Adrenal gland (tissue), 12 donors: Measurements from ENCODE around the gene RBM22. TPM values are rescaled to one million over a fixed set of nuclear protein-coding genes. Genes with fewer than 3 reads are reported as not detected.

Experiments
- DNase-seq, 7 donors: peaks; one replicate each; pipeline ENCODE4 v3.0.0-alpha.2; 2019 to 2020
- H3K27ac ChIP-seq, 5 donors: fragments of 200-600 bp; sonication (generic) in 4 of 5; 1 replicate in 3 of 5; 2 replicates in 2 of 5; pipeline versions ENCODE4 v1.5.1 to v1.8.0; 2016 to 2020; ENCODE audit warnings: mild to moderate bottlenecking in 1 of 5
- H3K27me3 ChIP-seq: fragments of 200-600 bp; 2 replicates; pipeline ENCODE4 v1.8.0; 2021
- H3K36me3 ChIP-seq, 2 donors: fragments of 200-600 bp; replicated peaks in 1 of 2; 1 replicate in 1 of 2; 2 replicates in 1 of 2; pipeline versions ENCODE4 v1.5.1 to v1.8.0; 2018 to 2022
- H3K4me1 ChIP-seq, 2 donors: fragments of 200-600 bp; replicated peaks in 1 of 2; 1 replicate in 1 of 2; 2 replicates in 1 of 2; pipeline versions ENCODE4 v1.5.1 to v1.8.0; 2018 to 2021
- H3K4me3 ChIP-seq, 4 donors: fragments of 200-600 bp; sonication (generic) in 3 of 4; one replicate each; pipeline ENCODE4 v1.5.1; 2016 to 2018
- H3K9me3 ChIP-seq, 3 donors: fragments of 200-600 bp; sonication (generic) in 1 of 3; replicated peaks in 1 of 3; 1 replicate in 2 of 3; 2 replicates in 1 of 3; pipeline versions ENCODE4 v1.5.1 to v1.8.0; 2016 to 2021
- POLR2A ChIP-seq, 2 donors: fragments of 450-650 bp; IDR thresholded peaks; one replicate each; pipeline ENCODE4 v1.6.1; 2017; ENCODE audit warnings: antibody characterized with exemption in 2 of 2, mild to moderate bottlenecking in 2 of 2, moderate library complexity in 1 of 2
- WGBS, 4 donors: extraction: QIAGEN DNeasy Blood & Tissue Kit in 2 of 4; methylation state at CpG; one replicate each; pipeline versions ENCODE4 v1.1.5 to v1.1.7; 2013 to 2017; 5-methylcytosine and 5-hydroxymethylcytosine counted together
- intact Hi-C, 2 donors: fragments of 100-400 bp; cut with DNase I; formaldehyde crosslinking; loops; one replicate each; pipeline versions ENCODE4 v1.14.1 to v1.15.0; 2022 to 2023
- polyA plus RNA-seq, 3 donors: library from polyadenylated mRNA; stranded (reverse); fragments of 200-250 nt in 2 of 3; fragments of 350-450 nt in 1 of 3; fragmentation: Illumina TruSeq in 1 of 3; extraction: RNeasy Lipid Tissue Mini Kit (QIAGEN cat#74804) in 1 of 3; gene quantifications; one replicate each; pipeline ENCODE4 v1.2.3, GENCODE V29; 2013 to 2014
- total RNA-seq, 9 donors: library from RNA; depleted of rRNA in 4 of 9; stranded (reverse); fragments of >200 nt in 4 of 9; fragments of 120-200 nt in 1 of 9; fragmentation: NEBNext Ultra II Directional in 1 of 9; extraction: Animal tissue kit (Norgen Biotek cat#: 25700) in 1 of 9; gene quantifications; one replicate each; pipeline versions ENCODE4 v1.1.0 to v1.2.4, GENCODE V29; 2013 to 2023
- TF ChIP-seq, protein P1 (sequence below), 6 experiments: fragments of 450-650 bp in 4 of 6; fragments of 200-600 bp in 2 of 6; sonication (generic) in 1 of 6; IDR thresholded peaks; 1 replicate in 5 of 6; 2 replicates in 1 of 6; pipeline versions ENCODE4 v1.5.1 to v1.8.0; 2016 to 2021; ENCODE audit warnings: antibody characterized with exemption in 6 of 6, mild to moderate bottlenecking in 2 of 6, moderate library complexity in 1 of 6
- donor health status: healthy with polysubstance abuse.
- donor health status: Bipolar disorder and iron deficiency.
- donor health status: DM: yes; HTN: yes; CAD: no.
- donor health status: DM: no; HTN: no; CAD: no.
- donor health status: DM: no; HTN: no; CAD: no.
- donor health status: DM: yes; HTN: yes; CAD: no.

The RBM22 gene
- total and polyA plus RNA-seq, 12 donors, result 28.2 to 80.4 (median 38.5) TPM

DNA sequence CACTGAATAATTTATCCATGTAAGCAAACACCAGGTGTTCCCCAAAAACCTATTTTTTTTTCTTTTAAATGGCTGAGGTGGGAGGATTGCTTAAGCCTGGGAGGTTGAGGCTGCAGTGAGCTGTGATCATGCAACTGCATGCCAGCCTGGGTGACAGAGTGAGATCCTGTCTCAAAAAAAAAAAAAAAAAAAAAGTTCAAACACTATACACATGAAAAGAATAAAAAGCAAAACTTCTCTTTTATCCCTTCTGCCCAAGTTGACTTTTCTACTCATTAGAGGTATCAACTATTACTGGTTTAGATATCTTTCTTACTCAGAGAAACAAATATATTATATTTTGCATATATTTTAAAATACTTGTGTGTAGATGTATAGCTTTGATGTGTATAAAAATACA is 40.1 kb upstream of the RBM22 start:
- Histone ChIP-seq H3K27ac (peak overlapping the region in 1 of 5 donors; percentile 5), H3K36me3 (peaks cover 0 to 15% of the 10 kb centered on the region in 2 donors), H3K4me1 (peaks cover 21 to 33% of the 10 kb centered on the region in 2 donors), H3K27me3 (no peaks in the 10 kb centered on the region), H3K9me3 (no peaks in the 10 kb centered on the region), H3K4me3 (no peak overlapping the region)
- intact Hi-C loops, result no loop called here
- TF ChIP-seq, protein P1, sequence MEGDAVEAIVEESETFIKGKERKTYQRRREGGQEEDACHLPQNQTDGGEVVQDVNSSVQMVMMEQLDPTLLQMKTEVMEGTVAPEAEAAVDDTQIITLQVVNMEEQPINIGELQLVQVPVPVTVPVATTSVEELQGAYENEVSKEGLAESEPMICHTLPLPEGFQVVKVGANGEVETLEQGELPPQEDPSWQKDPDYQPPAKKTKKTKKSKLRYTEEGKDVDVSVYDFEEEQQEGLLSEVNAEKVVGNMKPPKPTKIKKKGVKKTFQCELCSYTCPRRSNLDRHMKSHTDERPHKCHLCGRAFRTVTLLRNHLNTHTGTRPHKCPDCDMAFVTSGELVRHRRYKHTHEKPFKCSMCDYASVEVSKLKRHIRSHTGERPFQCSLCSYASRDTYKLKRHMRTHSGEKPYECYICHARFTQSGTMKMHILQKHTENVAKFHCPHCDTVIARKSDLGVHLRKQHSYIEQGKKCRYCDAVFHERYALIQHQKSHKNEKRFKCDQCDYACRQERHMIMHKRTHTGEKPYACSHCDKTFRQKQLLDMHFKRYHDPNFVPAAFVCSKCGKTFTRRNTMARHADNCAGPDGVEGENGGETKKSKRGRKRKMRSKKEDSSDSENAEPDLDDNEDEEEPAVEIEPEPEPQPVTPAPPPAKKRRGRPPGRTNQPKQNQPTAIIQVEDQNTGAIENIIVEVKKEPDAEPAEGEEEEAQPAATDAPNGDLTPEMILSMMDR (IDR thresholded peaks at IDR 0.05), result no peak
- no peak for TF ChIP-seq POLR2A (IDR thresholded peaks at IDR 0.05)
- DNase-seq, result no peak

DNA sequence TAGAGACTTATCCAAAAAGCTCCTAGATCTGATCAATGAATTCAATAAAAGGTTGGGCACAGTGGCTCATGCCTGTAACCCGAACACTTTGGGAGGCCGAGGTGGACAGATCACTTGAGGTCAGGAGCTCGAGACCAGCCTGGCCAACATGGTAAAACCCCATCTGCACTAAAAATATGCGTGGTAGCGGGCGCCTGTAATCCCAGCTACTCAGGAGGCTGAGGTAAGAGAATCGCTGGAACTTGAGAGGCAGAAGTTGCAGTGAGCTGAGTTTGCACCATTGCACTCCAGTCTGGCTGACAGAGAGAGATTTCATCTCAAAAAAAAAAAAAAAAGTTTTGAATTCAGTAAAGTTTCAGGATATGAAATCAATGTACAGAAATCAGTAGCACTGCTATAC is 38.0 kb upstream of the RBM22 start:
- TF ChIP-seq, protein P1 (IDR thresholded peaks at IDR 0.05), result no peak
- TF ChIP-seq POLR2A (IDR thresholded peaks at IDR 0.05), result no peak

DNA sequence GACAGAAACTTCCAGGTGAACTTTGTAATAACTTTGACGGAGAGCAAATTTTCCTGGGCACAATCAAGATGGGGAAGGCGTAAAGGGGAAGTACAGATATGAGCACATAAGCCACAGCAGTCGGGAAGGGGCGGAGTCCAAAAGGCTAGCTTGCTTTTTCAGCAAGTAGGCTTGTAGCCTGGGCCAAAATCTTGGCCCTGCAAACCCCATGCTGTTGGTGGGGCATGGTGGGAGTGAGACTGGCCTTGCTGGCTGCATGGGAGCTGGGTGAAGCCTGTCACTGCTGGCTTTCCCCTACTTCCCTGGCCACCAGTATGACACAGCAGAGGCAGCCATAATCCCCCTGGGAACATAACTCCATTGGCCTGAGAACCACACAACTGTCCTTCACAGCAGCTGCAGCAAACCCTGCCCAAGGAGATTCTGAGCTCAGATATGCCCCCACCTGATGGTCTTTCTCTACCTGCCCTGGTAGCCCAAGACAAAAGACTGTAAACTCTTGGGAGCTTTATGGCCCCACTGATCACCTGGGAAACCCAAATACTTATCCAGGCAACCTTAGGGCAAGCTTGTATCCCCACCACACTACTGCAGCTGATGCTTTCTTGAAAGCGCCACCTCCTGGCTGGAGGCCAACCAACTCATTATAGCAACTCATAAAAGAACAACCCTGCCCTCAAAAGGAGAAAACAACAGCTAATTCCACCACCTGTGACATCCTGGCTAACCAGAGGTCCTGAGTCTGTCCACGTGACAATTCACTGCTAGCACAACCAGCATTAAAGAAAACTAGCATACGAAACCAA is 33.9 kb upstream of the RBM22 start:
- WGBS, 4 donors, result 81 to 98% (median 84%) methylated on average over 7 of the region's 7 CpGs
- DNase-seq, result peak; percentile 35 to 78 (median 60)
- Histone ChIP-seq H3K9me3 (no peaks in the 10 kb centered on the region), H3K4me1 (peaks cover 9 to 22% of the 10 kb centered on the region in 2 donors), H3K4me3 (no peak overlapping the region), H3K36me3 (peaks cover 0 to 38% of the 10 kb centered on the region in 2 donors), H3K27ac (peak overlapping the region; percentile 9 to 68 (median 17)), H3K27me3 (no peaks in the 10 kb centered on the region)
- TF ChIP-seq, protein P1 (IDR thresholded peaks at IDR 0.05), result no peak
- TF ChIP-seq POLR2A (IDR thresholded peaks at IDR 0.05), result no peak
- intact Hi-C loops, result no loop called here

More for the DNA sequence above, 38.0 kb upstream of the RBM22 start:
- WGBS, 4 donors, result 88 to 99% (median 93%) methylated on average over 7 of the region's 7 CpGs
- Histone ChIP-seq H3K4me3 (no peak overlapping the region), H3K9me3 (no peaks in the 10 kb centered on the region), H3K36me3 (peaks cover 0 to 15% of the 10 kb centered on the region in 2 donors), H3K27me3 (no peaks in the 10 kb centered on the region), H3K4me1 (peaks cover 21 to 33% of the 10 kb centered on the region in 2 donors), H3K27ac (peak overlapping the region in 1 of 5 donors; percentile 24)
- DNase-seq, result no peak
- intact Hi-C loops, result no loop called here

DNA sequence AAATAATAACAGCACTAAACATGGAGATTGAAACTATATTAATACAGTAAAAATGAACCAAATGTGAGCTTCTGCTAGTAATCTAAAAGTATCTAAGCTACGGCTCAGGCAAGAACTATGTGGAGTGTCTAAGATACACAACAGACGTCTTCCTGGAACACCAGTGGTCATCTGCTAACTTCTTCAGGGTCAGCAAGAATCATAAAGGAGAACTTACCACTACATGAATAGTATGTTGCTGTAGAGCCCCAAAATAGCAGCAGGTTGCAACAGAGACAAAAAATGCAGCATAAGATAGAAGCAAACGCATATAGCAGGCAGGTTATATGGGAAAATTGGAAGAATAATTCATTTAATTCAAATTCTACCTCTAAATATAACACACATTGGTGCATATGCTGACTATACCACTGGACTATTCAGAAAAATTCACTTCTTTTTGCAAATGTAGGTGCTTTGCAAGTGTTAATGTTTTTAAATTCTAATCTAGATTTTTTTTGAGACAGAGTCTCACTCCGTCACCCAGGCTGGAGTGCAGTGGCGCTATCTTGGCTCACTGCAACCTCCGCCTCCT is 30.9 kb upstream of the RBM22 start:
- Histone ChIP-seq H3K36me3 (peaks cover 0 to 64% of the 10 kb centered on the region in 2 donors), H3K27ac (peak overlapping the region in 3 of 5 donors; percentile 11 to 62 (median 52)), H3K4me3 (no peak overlapping the region), H3K27me3 (no peaks in the 10 kb centered on the region), H3K9me3 (no peaks in the 10 kb centered on the region), H3K4me1 (peaks cover 0 to under 1% of the 10 kb centered on the region in 2 donors)
- peak in 1 of 7 donors; percentile 29 for DNase-seq
- WGBS, 4 donors, result 85 to 87% (median 87%) methylated on average over 6 of the region's 6 CpGs
- intact Hi-C loops, result no loop called here
- TF ChIP-seq, protein P1 (IDR thresholded peaks at IDR 0.05), result no peak
- no peak for TF ChIP-seq POLR2A (IDR thresholded peaks at IDR 0.05)
